H9 (cell line): Measurements from ENCODE around the gene PLA2G4D. TPM values are rescaled to one million over a fixed set of nuclear protein-coding genes. Genes with fewer than 3 reads are reported as not detected.

Source experiments
- DNase-seq: peaks from one replicate; pipeline ENCODE4 v3.0.0-alpha.2; 2017
- H2AFZ ChIP-seq: one replicate; pipeline ENCODE4 v1.6.1; 2013; ENCODE audit warnings: mild to moderate bottlenecking, low read length, control low read depth, moderate library complexity
- H2AK5ac ChIP-seq: 2 replicates; pipeline ENCODE4 v1.6.1; 2013; ENCODE audit warnings: low read length, control low read depth, mixed read lengths; ENCODE audit not compliant: insufficient read length
- H2BK120ac ChIP-seq: one replicate; pipeline ENCODE4 v1.6.1; 2013; ENCODE audit warnings: low read depth, mild to moderate bottlenecking, low read length, control low read depth, inconsistent platforms; ENCODE audit not compliant: poor library complexity, severe bottlenecking
- H2BK12ac ChIP-seq: 2 replicates; pipeline ENCODE4 v1.6.1; 2013; ENCODE audit warnings: low read length, control low read depth, mixed read lengths, low read depth; ENCODE audit not compliant: insufficient read length
- H2BK15ac ChIP-seq: 2 replicates; pipeline ENCODE4 v1.6.1; 2013; ENCODE audit warnings: low read depth, low read length, control low read depth
- H2BK20ac ChIP-seq: one replicate; pipeline ENCODE4 v1.6.1; 2013; ENCODE audit warnings: low read depth, mild to moderate bottlenecking, low read length, control low read depth, inconsistent platforms; ENCODE audit not compliant: poor library complexity, severe bottlenecking
- H2BK5ac ChIP-seq: 2 replicates; pipeline ENCODE4 v1.6.1; 2013; ENCODE audit warnings: low read length, control low read depth, mixed read lengths; ENCODE audit not compliant: insufficient read length
- H3K14ac ChIP-seq: 2 replicates; pipeline ENCODE4 v1.6.1; 2013; ENCODE audit warnings: low read length, control low read depth; ENCODE audit not compliant: insufficient read depth
- H3K18ac ChIP-seq: 2 replicates; pipeline ENCODE4 v1.6.1; 2013; ENCODE audit warnings: low read depth, mild to moderate bottlenecking, mixed read lengths, low read length, control low read depth; ENCODE audit not compliant: insufficient read length
- H3K23ac ChIP-seq: 2 replicates; pipeline ENCODE4 v1.6.1; 2013; ENCODE audit warnings: low read length, control low read depth, mixed read lengths, low read depth; ENCODE audit not compliant: insufficient read length
- H3K23me2 ChIP-seq: 2 replicates; pipeline ENCODE4 v1.6.1; 2013; ENCODE audit warnings: low read depth, mild to moderate bottlenecking, mixed read lengths, low read length, control low read depth; ENCODE audit not compliant: insufficient read length, poor library complexity, severe bottlenecking
- H3K27ac ChIP-seq: 2 replicates; pipeline ENCODE4 v1.5.1; 2013; ENCODE audit warnings: low read length, control low read depth, mixed read lengths, low read depth; ENCODE audit not compliant: insufficient read length
- H3K27me3 ChIP-seq: 2 replicates; pipeline ENCODE4 v1.6.1; 2013; ENCODE audit warnings: low read length, control low read depth, inconsistent platforms; ENCODE audit not compliant: insufficient read depth
- H3K4ac ChIP-seq: 2 replicates; pipeline ENCODE4 v1.6.1; 2013; ENCODE audit warnings: low read depth, mild to moderate bottlenecking, control low read depth, inconsistent platforms, low read length, moderate library complexity
- H3K4me1 ChIP-seq: 2 replicates; pipeline ENCODE4 v1.6.1; 2013; ENCODE audit warnings: low read length, control low read depth, inconsistent platforms; ENCODE audit not compliant: insufficient read depth
- H3K4me2 ChIP-seq: 2 replicates; pipeline ENCODE4 v1.6.1; 2013; ENCODE audit warnings: low read length, control low read depth, mixed read lengths; ENCODE audit not compliant: insufficient read length, insufficient read depth
- H3K56ac ChIP-seq: 2 replicates; pipeline ENCODE4 v1.6.1; 2013; ENCODE audit warnings: low read depth, mild to moderate bottlenecking, mixed read lengths, low read length, control low read depth; ENCODE audit not compliant: insufficient read length
- H3K79me1 ChIP-seq: 2 replicates; pipeline ENCODE4 v1.6.1; 2013; ENCODE audit warnings: low read depth, mild to moderate bottlenecking, moderate library complexity, low read length, control low read depth, inconsistent platforms; ENCODE audit not compliant: insufficient read depth, poor library complexity, severe bottlenecking
- H3K79me2 ChIP-seq: 2 replicates; pipeline ENCODE4 v1.6.1; 2013; ENCODE audit warnings: low read length, control low read depth, inconsistent platforms; ENCODE audit not compliant: insufficient read depth
- H3K9ac ChIP-seq: 2 replicates; pipeline ENCODE4 v1.6.1; 2013; ENCODE audit warnings: low read length, control low read depth, mixed read lengths; ENCODE audit not compliant: insufficient read length; ENCODE audit errors: extremely low read depth
- H3K9me3 ChIP-seq: one replicate; pipeline ENCODE4 v1.6.1; 2013; ENCODE audit warnings: low read depth, low read length, inconsistent platforms; ENCODE audit not compliant: control insufficient read depth
- H3T11ph ChIP-seq: one replicate; pipeline ENCODE4 v1.6.1; 2013; ENCODE audit warnings: mild to moderate bottlenecking, low read length, control low read depth, inconsistent platforms
- H4K20me1 ChIP-seq: one replicate; pipeline ENCODE4 v1.6.1; 2013; ENCODE audit not compliant: control insufficient read depth, insufficient read length, insufficient read depth
- H4K5ac ChIP-seq: 2 replicates; pipeline ENCODE4 v1.6.1; 2013; ENCODE audit warnings: low read depth, mild to moderate bottlenecking, mixed read lengths, low read length, control low read depth; ENCODE audit not compliant: insufficient read length
- H4K8ac ChIP-seq: replicated peaks from 2 replicates; pipeline ENCODE4 v1.6.1; 2013; ENCODE audit warnings: low read length, control low read depth, mixed read lengths, low read depth; ENCODE audit not compliant: insufficient read length
- H4K91ac ChIP-seq: 2 replicates; pipeline ENCODE4 v1.6.1; 2013; ENCODE audit warnings: low read depth, mild to moderate bottlenecking, moderate library complexity, mixed read lengths, low read length, control low read depth; ENCODE audit not compliant: insufficient read length
- H3K27ac Mint-ChIP-seq, 3 experiments: 2 replicates in 2 of 3; 3 replicates in 1 of 3; pipeline ENCODE4 v1.8.0; 2020 to 2021; ENCODE audit warnings: mixed read lengths in 3 of 3, mild to moderate bottlenecking in 1 of 3, moderate library complexity in 1 of 3
- H3K27me3 Mint-ChIP-seq: 2 replicates; pipeline ENCODE4 v1.8.0; 2021; ENCODE audit warnings: low read depth, mild to moderate bottlenecking, moderate library complexity, mixed read lengths
- H3K36me3 Mint-ChIP-seq, 3 experiments: 2 replicates in 2 of 3; 3 replicates in 1 of 3; pipeline ENCODE4 v1.8.0; 2020 to 2021; ENCODE audit warnings: low read depth in 3 of 3, mixed read lengths in 3 of 3; ENCODE audit not compliant: insufficient read depth in 1 of 3
- H3K4me1 Mint-ChIP-seq, 2 experiments: 2 replicates each; pipeline ENCODE4 v1.8.0; 2020; ENCODE audit warnings: mixed read lengths in 2 of 2
- H3K4me3 Mint-ChIP-seq, 2 experiments: 2 replicates in 1 of 2; 3 replicates in 1 of 2; pipeline ENCODE4 v1.8.0; 2020 to 2021; ENCODE audit warnings: mild to moderate bottlenecking in 2 of 2, mixed read lengths in 2 of 2, moderate library complexity in 1 of 2
- H3K9me3 Mint-ChIP-seq, 2 experiments: 2 replicates in 1 of 2; 3 replicates in 1 of 2; pipeline ENCODE4 v1.8.0; 2020; ENCODE audit warnings: mild to moderate bottlenecking in 2 of 2, mixed read lengths in 2 of 2, moderate library complexity in 1 of 2
- WGBS: extraction: QIAGEN DNeasy Blood & Tissue Kit; methylation state at CpG from one replicate; pipeline ENCODE4 v1.1.7; 2013; ENCODE audit warnings: missing lambda C conversion rate, low lambda C conversion rate, mixed read lengths; ENCODE audit not compliant: insufficient read length; ENCODE audit errors: extremely low coverage; 5-methylcytosine and 5-hydroxymethylcytosine counted together
- total RNA-seq: library from RNA; stranded (reverse); gene quantifications from 2 replicates; pipeline ENCODE4 v1.2.1, GENCODE V29; 2021
- TF ChIP-seq, protein P1 (sequence below): fragments of 200-600 bp; sonication (generic); conservative IDR thresholded peaks from 3 replicates; pipeline ENCODE4 v1.8.0; 2021; ENCODE audit warnings: antibody characterized with exemption, mild to moderate bottlenecking

Gene PLA2G4D
- total RNA-seq, 1 experiment from 2014 or later: 0.33 TPM

DNA sequence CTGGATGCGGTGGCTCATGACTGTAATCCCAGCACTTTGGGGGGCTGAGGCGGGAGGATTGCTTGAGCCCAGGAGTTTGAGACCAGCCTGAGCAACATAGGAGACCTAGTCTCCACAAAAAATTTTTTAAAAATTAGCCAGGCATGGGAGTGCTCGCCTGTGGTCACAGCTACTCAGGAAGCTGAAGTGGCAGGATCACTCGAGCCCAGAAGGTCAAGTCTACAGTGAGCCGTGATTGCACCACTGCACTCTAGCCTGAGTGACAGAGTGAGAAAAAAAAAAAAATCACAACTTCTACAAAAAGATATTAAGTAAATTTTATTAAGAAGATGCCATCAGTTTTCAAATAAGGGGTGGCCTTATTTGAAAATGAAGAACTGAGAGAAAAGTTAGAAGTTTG, 11.9 kb upstream of the PLA2G4D start:
- Histone ChIP-seq H4K8ac (no peak overlapping the region), H3K9ac (no peak overlapping the region), H3K23ac (no peak overlapping the region), H3K56ac (no peak overlapping the region), H2BK20ac (no peak overlapping the region), H3K14ac (no peak overlapping the region), H3K4ac (no peak overlapping the region), H3K23me2 (no peaks in the 10 kb centered on the region), H4K20me1 (no peaks in the 10 kb centered on the region), H3K79me1 (no peaks in the 10 kb centered on the region), H3K27ac (no peak overlapping the region), H3K18ac (no peak overlapping the region), H2BK12ac (no peak overlapping the region), H4K91ac (no peak overlapping the region), H2BK120ac (no peak overlapping the region), H2AK5ac (no peak overlapping the region), H2BK15ac (no peak overlapping the region), H3K27me3 (no peaks in the 10 kb centered on the region; the same call in 1 of the 2 replicates), H3K9me3 (no peaks in the 10 kb centered on the region), H4K5ac (no peak overlapping the region), H3K79me2 (no peaks in the 10 kb centered on the region), H2AFZ (no peak overlapping the region), H3K4me2 (no peak overlapping the region), H3K4me1 (no peaks in the 10 kb centered on the region), H3T11ph (no peak overlapping the region), H2BK5ac (no peak overlapping the region)
- H3K27ac Mint-ChIP-seq: no peak overlapping the region
- no peaks in the 10 kb centered on the region for H3K4me1 Mint-ChIP-seq
- H3K4me3 Mint-ChIP-seq: no peak overlapping the region
- H3K36me3 Mint-ChIP-seq: no peaks in the 10 kb centered on the region
- no peak for DNase-seq
- peaks cover 4% of the 10 kb centered on the region; the same call in 1 of the 2 replicates for H3K27me3 Mint-ChIP-seq
- WGBS: no CpG with 5 or more reads among the region's 5 CpGs
- TF ChIP-seq, protein P1, sequence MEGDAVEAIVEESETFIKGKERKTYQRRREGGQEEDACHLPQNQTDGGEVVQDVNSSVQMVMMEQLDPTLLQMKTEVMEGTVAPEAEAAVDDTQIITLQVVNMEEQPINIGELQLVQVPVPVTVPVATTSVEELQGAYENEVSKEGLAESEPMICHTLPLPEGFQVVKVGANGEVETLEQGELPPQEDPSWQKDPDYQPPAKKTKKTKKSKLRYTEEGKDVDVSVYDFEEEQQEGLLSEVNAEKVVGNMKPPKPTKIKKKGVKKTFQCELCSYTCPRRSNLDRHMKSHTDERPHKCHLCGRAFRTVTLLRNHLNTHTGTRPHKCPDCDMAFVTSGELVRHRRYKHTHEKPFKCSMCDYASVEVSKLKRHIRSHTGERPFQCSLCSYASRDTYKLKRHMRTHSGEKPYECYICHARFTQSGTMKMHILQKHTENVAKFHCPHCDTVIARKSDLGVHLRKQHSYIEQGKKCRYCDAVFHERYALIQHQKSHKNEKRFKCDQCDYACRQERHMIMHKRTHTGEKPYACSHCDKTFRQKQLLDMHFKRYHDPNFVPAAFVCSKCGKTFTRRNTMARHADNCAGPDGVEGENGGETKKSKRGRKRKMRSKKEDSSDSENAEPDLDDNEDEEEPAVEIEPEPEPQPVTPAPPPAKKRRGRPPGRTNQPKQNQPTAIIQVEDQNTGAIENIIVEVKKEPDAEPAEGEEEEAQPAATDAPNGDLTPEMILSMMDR: no peak
- H3K9me3 Mint-ChIP-seq: no peaks in the 10 kb centered on the region
